T-helper 2 cell treated with Interferon-gamma antibody and Interleukin-4, amounts not matched to agents 100 ng/mL and 5 ng/mL, for 36 hours (primary cell): Measurements from ENCODE around the gene SNAP25. TPM values are rescaled to one million over a fixed set of nuclear protein-coding genes. Genes with fewer than 3 reads are reported as not detected.

Source experiments
- intact Hi-C: fragments of 100-400 bp; cut with micrococcal nuclease; formaldehyde crosslinking; loops from one replicate; pipeline ENCODE4 v1.15.1; 2023
- total RNA-seq: library from RNA; stranded (reverse); gene quantifications from 2 replicates; pipeline ENCODE4 v1.2.3, GENCODE V29; 2022

Gene SNAP25
- total RNA-seq, 1 donor from 2014 or later, result 0.48 TPM

GRCh38 chr20:10328897-10329255 is 110.2 kb downstream of the SNAP25 start:
- intact Hi-C loops, result no loop called here

GRCh38 chr20:10329387-10330005 is 110.9 kb downstream of the SNAP25 start:
- intact Hi-C loops, result no loop called here

- intact Hi-C loops, result no loop called here
These were observed 111.4 kb downstream of the SNAP25 start for GRCh38 chr20:10330071-10330470.

- intact Hi-C loops, result no loop called here
These were observed 114.2 kb downstream of the SNAP25 start for GRCh38 chr20:10332656-10333415.

DNA sequence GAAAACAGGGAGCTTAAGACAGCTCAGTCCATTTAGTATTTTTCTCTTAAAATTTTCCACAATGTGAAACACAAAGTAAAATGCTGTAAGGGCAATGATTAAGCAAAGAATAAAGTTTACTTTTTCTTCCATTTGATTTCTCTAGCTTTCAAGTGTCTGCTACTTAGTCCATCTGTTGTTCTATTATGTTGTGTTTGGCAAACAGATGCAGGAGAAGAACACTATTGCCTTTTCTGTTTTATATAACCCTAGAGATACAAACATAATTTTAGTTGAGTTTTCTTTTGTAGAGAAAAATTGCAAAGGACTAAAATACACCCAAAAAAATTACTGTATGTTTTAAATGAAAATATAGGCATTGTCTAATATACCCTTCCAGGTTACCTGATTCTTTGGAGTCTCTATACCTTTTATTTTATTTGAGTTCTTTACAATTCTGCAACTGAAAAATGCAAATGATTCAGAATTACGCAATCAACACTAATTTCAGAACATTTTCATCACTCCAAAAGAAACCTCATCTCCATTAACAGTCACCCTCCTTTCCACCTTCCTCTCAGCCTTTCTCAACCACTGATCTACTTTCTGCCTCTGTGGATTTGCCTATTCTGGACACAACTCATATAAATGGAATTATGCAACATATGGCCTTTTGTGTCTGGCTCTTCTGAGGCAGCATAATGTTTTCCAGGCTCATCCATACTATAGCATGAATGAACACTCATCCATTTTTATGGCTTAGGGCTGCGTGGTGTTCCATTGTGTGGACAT is 118.5 kb downstream of the SNAP25 start:
- intact Hi-C loops, result no loop called here

DNA sequence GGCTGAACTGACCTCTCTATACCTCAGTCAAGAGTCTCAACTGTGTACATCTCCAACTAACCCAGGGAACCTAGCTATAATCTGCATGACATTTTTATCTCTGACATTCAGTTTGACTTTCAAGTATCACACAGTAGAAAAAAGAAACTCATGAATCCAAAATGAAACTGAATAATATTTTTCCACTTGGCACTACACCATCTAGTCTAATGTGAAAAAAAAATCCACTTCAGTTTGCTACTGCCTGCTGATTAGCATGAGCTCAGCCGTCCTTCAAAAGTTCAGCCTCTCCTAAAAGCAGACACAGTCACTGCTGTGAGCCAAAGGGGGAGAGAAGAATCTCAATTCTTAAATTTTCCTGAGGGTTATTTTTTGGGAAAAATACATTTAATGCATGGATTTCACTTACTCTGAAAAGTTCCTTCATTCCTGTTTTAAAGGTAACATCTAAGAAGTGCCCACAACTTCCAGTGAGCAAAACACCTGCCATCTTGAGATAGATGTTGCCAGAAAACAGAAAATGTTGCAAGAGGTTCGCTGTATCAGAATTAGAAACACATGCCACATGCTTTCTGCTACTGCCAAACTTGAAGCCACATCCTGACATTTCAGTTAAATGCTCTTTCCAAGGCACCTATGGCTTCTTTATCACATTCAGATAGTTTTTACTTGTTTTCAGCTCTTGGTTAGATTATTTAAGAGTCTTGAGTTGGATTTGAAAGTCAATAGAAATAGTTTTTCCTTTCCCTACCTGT is 120.0 kb downstream of the SNAP25 start:
- intact Hi-C loops, result no loop called here

DNA sequence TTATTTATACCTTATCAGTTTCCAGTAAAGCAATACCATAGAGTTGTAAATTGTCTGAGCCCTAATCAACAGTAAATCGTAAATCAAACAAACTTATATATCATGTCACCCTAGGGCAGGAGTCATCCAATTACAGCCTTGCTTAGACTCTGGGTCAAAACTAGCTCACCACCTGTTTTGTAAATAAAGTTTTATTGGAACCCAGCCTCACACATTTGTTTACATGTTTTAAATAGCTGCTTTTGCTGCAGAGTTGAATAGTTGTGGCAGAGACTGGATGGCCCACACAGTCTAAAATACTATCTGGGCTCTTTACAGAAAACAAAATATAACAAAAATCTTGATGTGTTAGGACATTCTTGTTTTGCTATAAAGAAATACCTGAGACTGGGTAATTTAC is 121.0 kb downstream of the SNAP25 start:
- intact Hi-C loops, result no loop called here

GRCh38 chr20:10342152-10342551 is 123.5 kb downstream of the SNAP25 start:
- intact Hi-C loops, result no loop called here

GRCh38 chr20:10344953-10345352 is 126.3 kb downstream of the SNAP25 start:
- intact Hi-C loops, result no loop called here

DNA sequence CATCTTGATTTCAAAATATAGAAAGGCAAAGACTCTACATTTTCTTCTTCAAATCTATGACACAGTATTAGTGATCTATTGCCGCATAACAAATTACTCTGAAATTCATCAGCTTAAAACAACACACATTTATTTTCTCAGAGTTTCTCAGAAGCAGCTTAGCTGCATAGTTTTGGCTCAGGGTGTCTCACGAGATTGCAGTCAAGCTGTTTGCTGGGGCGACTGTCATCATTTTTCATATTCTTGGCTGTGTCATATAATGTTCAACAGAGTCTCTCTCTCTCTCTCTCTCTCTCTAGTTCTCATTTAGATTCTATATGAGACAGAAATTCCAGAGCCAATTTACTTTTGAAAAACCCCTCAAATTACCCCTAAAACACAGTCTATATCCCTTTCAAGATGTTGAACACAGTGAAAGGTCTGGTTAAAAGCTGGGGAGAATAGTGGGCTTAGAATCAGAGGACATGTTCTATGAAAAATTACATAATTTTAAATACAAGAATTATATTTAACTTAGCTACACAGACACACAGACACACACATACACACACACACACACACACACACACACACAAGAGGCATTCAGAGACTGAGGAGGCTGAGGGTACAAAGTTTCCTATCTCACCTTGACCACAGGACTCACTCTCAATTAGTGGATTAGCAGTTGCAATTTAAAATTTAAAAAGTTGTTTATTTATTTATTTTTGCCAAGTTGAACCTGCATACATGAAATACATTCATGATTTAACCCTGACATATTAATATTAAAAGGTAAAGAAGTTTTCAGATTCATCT is 128.7 kb downstream of the SNAP25 start:
- intact Hi-C loops, result no loop called here

DNA sequence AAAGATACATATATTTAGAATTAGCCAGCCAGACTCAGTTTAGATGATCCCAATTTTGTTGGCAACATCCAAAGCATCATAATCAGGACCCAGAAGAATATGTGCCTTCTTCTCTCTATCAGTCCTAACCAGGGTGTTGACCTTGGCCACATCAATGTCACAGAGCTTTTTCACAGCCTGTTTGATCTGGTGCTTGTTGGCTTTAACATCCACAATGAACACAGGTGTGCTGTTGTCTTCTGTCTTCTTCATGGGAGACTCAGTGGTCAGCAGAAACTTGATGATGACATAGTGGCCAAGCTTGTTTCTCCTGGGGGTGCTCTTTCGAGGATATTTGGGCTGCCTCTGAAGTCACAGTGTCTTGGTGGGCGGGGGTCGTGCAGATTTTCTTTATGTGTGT is 130.5 kb downstream of the SNAP25 start:
- intact Hi-C loops, result no loop called here

DNA sequence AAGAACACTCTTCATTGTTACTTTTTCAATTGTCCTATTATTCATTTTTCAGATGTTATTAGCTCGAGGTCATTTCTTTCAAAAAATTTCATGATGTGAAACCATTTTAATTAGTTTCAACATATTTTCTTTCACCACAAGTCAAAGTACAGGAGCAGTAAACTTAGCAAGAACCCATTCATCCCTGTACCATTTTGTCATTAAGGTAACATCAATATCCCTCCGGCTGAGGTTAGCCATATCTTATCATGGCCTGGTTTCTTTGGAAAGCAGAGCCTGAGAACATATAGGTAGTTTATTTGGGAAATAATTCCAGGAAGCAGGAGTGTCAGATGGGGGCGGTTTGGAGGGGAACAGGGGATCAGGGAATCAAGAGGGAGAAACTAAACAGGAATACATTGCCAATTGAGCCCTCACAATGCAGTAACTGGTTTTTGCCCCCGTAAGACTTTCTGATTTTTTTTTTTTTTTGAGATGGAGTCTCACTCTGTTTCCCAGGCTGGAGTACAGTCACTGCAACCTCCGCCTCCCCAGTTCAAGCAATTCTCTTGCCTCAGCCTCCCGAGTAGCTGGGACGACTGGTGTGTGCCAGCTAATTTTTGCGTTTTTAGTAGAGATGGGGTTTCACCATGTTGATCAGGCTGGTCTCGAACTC is 131.7 kb downstream of the SNAP25 start:
- intact Hi-C loops, result loop anchor here (2.0 to 10.0 kb wide), 5 partner anchors 43 to 376 kb away; partner anchors contain the start of genes JAG1, MKKS and SLX4IP

DNA sequence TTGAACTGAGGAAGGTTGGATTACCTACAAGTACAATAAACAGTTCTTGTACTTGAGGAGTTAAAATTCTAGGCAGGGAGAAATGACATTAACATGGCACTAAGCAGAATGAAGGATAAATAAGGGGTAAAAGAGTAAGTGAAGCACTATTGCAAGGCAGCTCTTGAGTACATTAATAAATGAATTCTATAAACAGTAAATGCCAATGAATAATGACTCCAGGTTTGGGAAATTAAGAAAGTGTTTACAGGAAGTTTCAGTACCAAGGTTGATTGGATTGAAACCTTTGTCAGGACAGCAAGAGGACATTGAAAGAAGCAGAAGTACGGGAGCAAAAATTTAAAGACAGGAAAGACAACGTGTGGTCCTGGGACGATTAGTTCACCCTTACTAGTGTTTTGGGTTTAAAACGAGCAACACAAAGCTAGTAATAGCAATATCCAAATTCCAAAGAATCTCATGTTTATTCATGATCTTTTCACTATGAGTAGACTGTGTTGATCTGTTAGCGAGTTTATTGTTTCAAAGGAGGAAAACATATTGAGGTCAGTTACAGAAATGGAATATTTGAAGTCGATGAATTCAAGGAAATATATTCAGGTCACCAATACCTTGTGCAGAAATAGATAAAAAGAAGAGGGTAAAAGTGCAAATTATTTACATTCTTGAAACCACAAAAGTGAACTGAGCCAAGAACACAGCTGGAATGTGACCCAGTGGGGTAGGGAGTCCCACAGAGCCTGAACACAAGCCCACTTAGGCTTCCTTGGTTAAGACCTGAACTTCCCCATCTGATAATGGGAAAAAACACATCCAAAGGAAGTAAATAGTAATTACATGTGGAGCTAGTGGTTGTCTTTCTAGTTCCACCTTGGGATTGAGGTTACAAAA is 134.5 kb downstream of the SNAP25 start:
- intact Hi-C loops, result loop anchor here (5.0 to 10.0 kb wide), 4 partner anchors 46 to 378 kb away; partner anchors contain the start of gene JAG1

GRCh38 chr20:10356628-10357027 is 138.0 kb downstream of the SNAP25 start:
- intact Hi-C loops, result loop anchor here (10.0 kb wide), 3 partner anchors 132 to 382 kb away; partner anchors contain the start of gene JAG1

Other genes with a start within 250 kb of the SNAP25 start
- 2.4 and 3.3 TPM in 2 replicates for gene ANKEF1, start 183.8 kb upstream of the SNAP25 start, total RNA-seq
- 10.0 and 10.7 TPM in 2 replicates for gene MKKS, start 215.4 kb downstream of the SNAP25 start, total RNA-seq
- 8.7 and 9.0 TPM in 2 replicates for gene SLX4IP, start 216.5 kb downstream of the SNAP25 start, total RNA-seq